SH-SY5Y (cell line): ENCODE measurements around the gene ARHGAP26.

ENCODE experiments used
- GATA2 ChIP-seq: IDR thresholded peaks from 2 replicates; pipeline ENCODE4 v1.6.1; 2011; ENCODE audit warnings: mild to moderate bottlenecking, low read depth, low read length
- GATA3 ChIP-seq: IDR thresholded peaks from 2 replicates; pipeline ENCODE4 v1.6.1; 2011; ENCODE audit warnings: low read depth, mild to moderate bottlenecking, low read length, moderate library complexity

GRCh38 chr5:143141652-143142051 lies 371.5 kb downstream of the ARHGAP26 start:
- TF ChIP-seq GATA2: no peak
- TF ChIP-seq GATA3: no peak
